GM23248 (cell line): ENCODE results near the gene DIAPH3. TPM values are rescaled to one million over a fixed set of nuclear protein-coding genes. Genes with fewer than 3 reads are reported as not detected.

Experiments
- DNase-seq: peaks from one replicate; pipeline ENCODE4 v3.0.0-alpha.2; 2015
- H2AFZ ChIP-seq: fragments of 200-600 bp; sonication (generic); 2 replicates; pipeline ENCODE4 v1.6.1; 2016; ENCODE audit warnings: antibody characterized with exemption
- H3F3A ChIP-seq: fragments of 200-600 bp; sonication (generic); 2 replicates; pipeline ENCODE4 v1.6.1; 2016; ENCODE audit warnings: mild to moderate bottlenecking, antibody characterized with exemption, mixed run types; ENCODE audit not compliant: insufficient read depth
- H3K27ac ChIP-seq: fragments of 200-600 bp; sonication (generic); 2 replicates; pipeline ENCODE4 v1.5.1; 2016; ENCODE audit warnings: mild to moderate bottlenecking
- H3K27me3 ChIP-seq: fragments of 200-600 bp; sonication (generic); replicated peaks from 2 replicates; pipeline ENCODE4 v1.6.1; 2016; ENCODE audit warnings: mild to moderate bottlenecking; ENCODE audit not compliant: insufficient read depth
- H3K36me3 ChIP-seq: fragments of 200-600 bp; sonication (generic); 2 replicates; pipeline ENCODE4 v1.6.1; 2016; ENCODE audit warnings: low read depth, mild to moderate bottlenecking
- H3K4me1 ChIP-seq: fragments of 200-600 bp; sonication (generic); 2 replicates; pipeline ENCODE4 v1.6.1; 2016; ENCODE audit warnings: mild to moderate bottlenecking; ENCODE audit not compliant: insufficient read depth
- H3K4me2 ChIP-seq: fragments of 200-600 bp; sonication (generic); one replicate; pipeline ENCODE4 v1.6.1; 2016; ENCODE audit warnings: mild to moderate bottlenecking; ENCODE audit not compliant: unreplicated experiment
- H3K4me3 ChIP-seq: fragments of 200-600 bp; sonication (generic); 2 replicates; pipeline ENCODE4 v1.5.1; 2016; ENCODE audit warnings: mild to moderate bottlenecking
- H3K79me2 ChIP-seq: fragments of 200-600 bp; sonication (generic); 2 replicates; pipeline ENCODE4 v1.6.1; 2016; ENCODE audit warnings: mild to moderate bottlenecking; ENCODE audit not compliant: insufficient read depth
- H3K9ac ChIP-seq: fragments of 200-600 bp; sonication (generic); 2 replicates; pipeline ENCODE4 v1.6.1; 2016; ENCODE audit warnings: mild to moderate bottlenecking
- H3K9me2 ChIP-seq: fragments of 200-600 bp; sonication (generic); 2 replicates; pipeline ENCODE4 v1.6.1; 2016; ENCODE audit warnings: mixed run types, mild to moderate bottlenecking, moderate library complexity; ENCODE audit not compliant: insufficient read depth
- H3K9me3 ChIP-seq: fragments of 200-600 bp; sonication (generic); one replicate; pipeline ENCODE4 v1.6.1; 2017; ENCODE audit warnings: low read depth
- H4K20me1 ChIP-seq: fragments of 200-600 bp; sonication (generic); 2 replicates; pipeline ENCODE4 v1.6.0; 2016; ENCODE audit not compliant: insufficient read depth
- EZH2 ChIP-seq: fragments of 200-600 bp; sonication (generic); IDR thresholded peaks from 2 replicates; pipeline ENCODE4 v1.6.1; 2018; ENCODE audit warnings: antibody characterized with exemption, mild to moderate bottlenecking; ENCODE audit not compliant: insufficient read depth, poor library complexity, severe bottlenecking
- EZH2phosphoT487 ChIP-seq: fragments of 200-600 bp; sonication (generic); IDR thresholded peaks from 2 replicates; pipeline ENCODE4 v1.6.1; 2018; ENCODE audit warnings: antibody characterized with exemption, moderate library complexity, mild to moderate bottlenecking, low read depth; ENCODE audit not compliant: insufficient read depth
- WGBS, 2 experiments: methylation state at CpG; one replicate each; pipeline ENCODE4 v1.1.6; 2015 to 2017; ENCODE audit warnings: low lambda C conversion rate in 2 of 2, low coverage in 1 of 2; ENCODE audit errors: missing lambda C conversion rate in 2 of 2; 5-methylcytosine and 5-hydroxymethylcytosine counted together
- in situ Hi-C: fragments of 300-500 bp; cut with MboI; formaldehyde crosslinking; loops from 2 replicates; pipeline ENCODE4 v1.15.0; 2020
- polyA plus RNA-seq: library from polyadenylated mRNA; unstranded; fragments of >200 nt; fragmentation: Nextera tagmentation; extraction: Ambion mirVana; gene quantifications from 2 replicates; pipeline ENCODE4 v1.2.1, GENCODE V29; 2016
- total RNA-seq: library from RNA; depleted of rRNA; stranded (reverse); fragments of >200 nt; shearing (Covaris generic); gene quantifications from 2 replicates; pipeline ENCODE4 v1.2.3, GENCODE V29; 2014

The DIAPH3 gene
- total and polyA plus RNA-seq, 2 experiments from 2014 or later, result 12.1 to 18.1 TPM

DNA sequence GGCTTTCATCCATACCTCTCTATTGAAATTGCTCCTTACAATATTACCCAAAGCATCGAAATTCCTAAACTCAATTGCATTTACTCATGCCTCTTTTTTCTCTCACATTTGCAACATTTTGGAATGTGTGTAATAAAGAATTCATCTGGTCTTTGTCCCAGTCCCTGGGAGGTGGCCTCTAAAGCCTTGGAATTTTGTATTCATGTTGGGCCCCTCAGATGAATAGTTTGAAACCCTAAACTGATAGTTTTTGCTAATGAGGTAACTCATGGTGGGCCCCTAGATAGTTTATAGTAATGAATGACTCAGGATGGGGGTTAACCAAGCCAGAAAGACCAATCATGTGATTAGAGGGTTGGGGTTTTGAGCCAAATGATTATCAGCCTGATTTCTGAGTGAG is 490.4 kb downstream of the DIAPH3 start:
- DNase-seq, result no peak
- Histone ChIP-seq H3K27me3 (no peaks in the 10 kb centered on the region), H4K20me1 (no peaks in the 10 kb centered on the region), H3K4me2 (no peak overlapping the region), H3K27ac (no peak overlapping the region), H3K79me2 (no peaks in the 10 kb centered on the region), H3K4me1 (no peaks in the 10 kb centered on the region), H3K4me3 (no peak overlapping the region), H3K9me2 (no peaks in the 10 kb centered on the region), H3K9me3 (no peaks in the 10 kb centered on the region), H3K36me3 (no peaks in the 10 kb centered on the region), H2AFZ (no peak overlapping the region), H3F3A (no peaks in the 10 kb centered on the region), H3K9ac (no peak overlapping the region)
- in situ Hi-C loops, result loop anchor here (10.0 kb wide), 1 partner anchor 232 kb away; no protein-coding TSS in a partner anchor
- WGBS, 2 experiments, result 89 to 100% methylated on average over 1 of the region's 1 CpG
- TF ChIP-seq EZH2 (no peak), EZH2phosphoT487 (no peak)

DNA sequence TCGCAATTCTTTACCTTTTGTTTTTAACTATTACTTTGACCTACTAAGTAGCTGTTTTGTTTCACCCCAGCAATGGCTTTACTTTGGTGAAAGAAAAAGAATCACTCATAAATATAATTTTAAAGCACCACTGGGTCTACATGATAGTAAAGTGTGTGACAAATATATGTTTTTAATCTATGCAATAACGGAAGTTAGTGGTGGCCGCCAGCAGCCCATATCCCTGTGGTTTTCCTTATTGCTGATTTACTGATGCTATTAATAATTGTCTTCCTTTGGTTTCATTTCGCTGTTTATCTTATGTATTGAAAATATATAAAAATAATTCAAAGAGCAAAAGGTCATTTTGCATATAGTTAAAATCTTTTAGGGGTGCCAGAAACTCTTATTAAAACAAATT is 491.3 kb downstream of the DIAPH3 start:
- Histone ChIP-seq H3K9me3 (no peaks in the 10 kb centered on the region), H3K4me1 (no peaks in the 10 kb centered on the region), H3K27ac (no peak overlapping the region), H3K4me3 (no peak overlapping the region), H3F3A (no peaks in the 10 kb centered on the region), H4K20me1 (no peaks in the 10 kb centered on the region), H2AFZ (no peak overlapping the region), H3K79me2 (no peaks in the 10 kb centered on the region), H3K4me2 (no peak overlapping the region), H3K36me3 (no peaks in the 10 kb centered on the region), H3K9me2 (no peaks in the 10 kb centered on the region), H3K27me3 (no peaks in the 10 kb centered on the region), H3K9ac (no peak overlapping the region)
- TF ChIP-seq EZH2phosphoT487 (no peak), EZH2 (no peak)
- WGBS, 2 experiments, result 66% methylated on average over 4 of the region's 4 CpGs
- in situ Hi-C loops, result loop anchor here (10.0 kb wide), 1 partner anchor 232 kb away; no protein-coding TSS in a partner anchor
- DNase-seq, result no peak

DNA sequence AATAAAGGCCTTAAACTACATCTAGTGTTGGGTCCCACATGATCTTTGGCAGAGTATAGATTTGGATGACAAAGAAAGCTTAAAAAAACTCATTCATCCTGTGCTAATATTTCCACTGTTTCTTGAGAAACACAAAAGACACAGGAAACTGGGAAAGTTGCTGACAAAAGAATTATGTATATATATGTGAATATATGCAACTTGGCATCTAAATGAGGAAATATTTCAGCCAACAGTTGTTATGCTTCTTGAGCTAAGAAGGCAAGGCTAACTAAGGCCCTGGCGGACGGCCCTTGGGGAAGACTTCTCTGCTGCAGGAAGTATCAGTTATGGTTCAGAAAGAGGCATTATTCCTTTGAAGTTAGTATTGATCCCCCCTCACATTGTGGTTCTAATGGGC is 491.8 kb downstream of the DIAPH3 start:
- no peaks in the 10 kb centered on the region for H3K27me3 ChIP-seq
- H3K9me3 ChIP-seq, result no peaks in the 10 kb centered on the region
- no peaks in the 10 kb centered on the region for H3K79me2 ChIP-seq
- no peaks in the 10 kb centered on the region for H3K36me3 ChIP-seq
- no peak overlapping the region for H2AFZ ChIP-seq
- H3K4me2 ChIP-seq, result no peak overlapping the region
- TF ChIP-seq EZH2 (no peak), EZH2phosphoT487 (no peak)
- no peaks in the 10 kb centered on the region for H3K9me2 ChIP-seq
- H3K9ac ChIP-seq, result no peak overlapping the region
- 88 to 92% methylated on average over 2 of the region's 2 CpGs for WGBS, 2 experiments
- no peaks in the 10 kb centered on the region for H3F3A ChIP-seq
- H3K27ac ChIP-seq, result no peak overlapping the region
- H3K4me3 ChIP-seq, result no peak overlapping the region
- H3K4me1 ChIP-seq, result no peaks in the 10 kb centered on the region
- in situ Hi-C loops, result loop anchor here (10.0 kb wide), 1 partner anchor 233 kb away; no protein-coding TSS in a partner anchor
- no peak for DNase-seq
- H4K20me1 ChIP-seq, result no peaks in the 10 kb centered on the region

GRCh38 chr13:59666504-59666903 is 497.2 kb downstream of the DIAPH3 start:
- Histone ChIP-seq H2AFZ (no peak overlapping the region), H3F3A (no peaks in the 10 kb centered on the region), H3K79me2 (no peaks in the 10 kb centered on the region), H3K9me2 (no peaks in the 10 kb centered on the region), H3K9me3 (no peaks in the 10 kb centered on the region), H3K4me2 (no peak overlapping the region), H3K4me1 (no peaks in the 10 kb centered on the region), H3K9ac (no peak overlapping the region), H3K36me3 (no peaks in the 10 kb centered on the region), H4K20me1 (no peaks in the 10 kb centered on the region), H3K27ac (no peak overlapping the region), H3K4me3 (no peak overlapping the region), H3K27me3 (no peaks in the 10 kb centered on the region)
- WGBS, 2 experiments, result 91 to 98% methylated on average over 7 of the region's 7 CpGs
- no peak for DNase-seq
- TF ChIP-seq EZH2phosphoT487 (no peak), EZH2 (no peak)
- in situ Hi-C loops, result no loop called here

DNA sequence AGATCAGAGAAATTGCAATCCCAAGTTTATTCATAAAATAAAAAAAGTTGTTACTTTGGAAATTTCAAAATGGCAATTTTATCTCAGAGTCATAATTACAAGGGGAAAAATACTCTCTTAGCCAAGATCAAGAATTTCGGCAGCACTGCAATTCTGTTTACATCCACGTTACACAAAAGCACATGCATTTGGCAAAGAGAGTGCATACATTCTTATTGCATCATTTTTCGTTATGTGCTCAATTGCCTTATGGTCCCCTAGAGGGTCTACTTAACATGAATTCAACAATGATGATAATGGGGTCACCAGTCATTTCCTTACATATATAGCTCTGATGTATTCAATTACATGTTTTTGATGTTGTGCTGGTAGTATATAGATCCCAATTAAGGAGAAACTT is 498.0 kb downstream of the DIAPH3 start:
- Histone ChIP-seq H3K27me3 (no peaks in the 10 kb centered on the region), H3K27ac (no peak overlapping the region), H3K9ac (no peak overlapping the region), H3K4me1 (no peaks in the 10 kb centered on the region), H3K4me2 (no peak overlapping the region), H3K9me3 (no peaks in the 10 kb centered on the region), H2AFZ (no peak overlapping the region), H3K79me2 (no peaks in the 10 kb centered on the region), H3K4me3 (no peak overlapping the region), H3K36me3 (no peaks in the 10 kb centered on the region), H4K20me1 (no peaks in the 10 kb centered on the region), H3K9me2 (no peaks in the 10 kb centered on the region), H3F3A (no peaks in the 10 kb centered on the region)
- TF ChIP-seq EZH2phosphoT487, result no peak
- no peak for TF ChIP-seq EZH2
- WGBS, 2 experiments, result 85 to 91% methylated on average over 3 of the region's 3 CpGs
- no peak for DNase-seq
- in situ Hi-C loops, result no loop called here
